HCT116 (cell line): ENCODE measurements around the gene ACADS.

Source experiments
- EZH2 ChIP-seq: fragments of 200-600 bp; sonication (generic); IDR thresholded peaks from 2 replicates; pipeline ENCODE4 v1.6.1; 2017; ENCODE audit warnings: antibody characterized with exemption, mixed run types
- TF ChIP-seq, protein P1 (sequence below), 3 experiments: fragments of 200-600 bp in 1 of 3; sonication (generic) in 1 of 3; IDR thresholded peaks in 2 of 3; conservative IDR thresholded peaks in 1 of 3; 2 replicates each; pipeline ENCODE4 v1.5.1; 2012 to 2017; ENCODE audit warnings: low read depth in 2 of 3, low read length in 2 of 3, antibody characterized with exemption in 1 of 3, borderline replicate concordance in 1 of 3, control low read depth in 1 of 3, mild to moderate bottlenecking in 1 of 3, mixed read lengths in 1 of 3, mixed run types in 1 of 3, moderate library complexity in 1 of 3; ENCODE audit not compliant: insufficient read depth in 1 of 3
- TF ChIP-seq, protein P2 (sequence below): IDR thresholded peaks from 2 replicates; pipeline ENCODE4 v1.6.1; 2012

DNA sequence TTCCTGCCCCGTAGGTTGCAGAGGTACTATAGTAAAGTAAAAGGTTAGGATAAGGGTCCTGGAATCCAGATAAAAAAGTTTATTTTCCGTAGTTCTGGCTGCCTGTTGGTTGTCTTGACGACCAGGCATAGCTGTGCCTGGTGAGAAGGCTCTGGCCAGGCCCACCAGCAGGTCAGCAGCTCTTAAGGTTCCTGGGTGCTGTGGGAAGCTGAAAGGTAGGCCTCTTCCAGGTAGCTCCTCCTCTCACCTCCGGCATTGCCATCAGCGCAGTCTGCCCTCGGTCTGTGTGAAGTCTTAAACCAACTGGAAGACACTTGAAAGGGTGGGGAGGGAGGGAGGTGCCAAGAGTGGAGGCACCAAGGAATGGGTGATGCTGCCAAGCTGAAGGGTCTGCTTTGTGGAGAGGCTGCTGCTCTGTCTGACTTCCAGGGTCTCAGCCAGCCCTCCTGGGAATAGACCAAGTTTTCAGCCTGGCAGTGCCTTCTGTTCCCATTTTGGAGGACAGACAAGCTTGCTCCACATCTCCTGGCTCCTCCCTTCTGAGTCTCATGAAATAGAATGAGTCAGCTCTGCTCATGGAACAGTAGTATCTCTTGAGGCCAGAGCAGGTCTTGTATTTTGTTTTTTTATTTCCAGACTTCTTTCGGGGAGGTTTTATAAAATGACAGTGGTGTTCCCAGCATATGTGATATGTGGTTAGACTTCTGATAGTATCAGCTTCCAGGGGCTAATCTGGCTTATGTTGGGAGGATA, 5.2 kb upstream of the ACADS start:
- TF ChIP-seq, protein P1, sequence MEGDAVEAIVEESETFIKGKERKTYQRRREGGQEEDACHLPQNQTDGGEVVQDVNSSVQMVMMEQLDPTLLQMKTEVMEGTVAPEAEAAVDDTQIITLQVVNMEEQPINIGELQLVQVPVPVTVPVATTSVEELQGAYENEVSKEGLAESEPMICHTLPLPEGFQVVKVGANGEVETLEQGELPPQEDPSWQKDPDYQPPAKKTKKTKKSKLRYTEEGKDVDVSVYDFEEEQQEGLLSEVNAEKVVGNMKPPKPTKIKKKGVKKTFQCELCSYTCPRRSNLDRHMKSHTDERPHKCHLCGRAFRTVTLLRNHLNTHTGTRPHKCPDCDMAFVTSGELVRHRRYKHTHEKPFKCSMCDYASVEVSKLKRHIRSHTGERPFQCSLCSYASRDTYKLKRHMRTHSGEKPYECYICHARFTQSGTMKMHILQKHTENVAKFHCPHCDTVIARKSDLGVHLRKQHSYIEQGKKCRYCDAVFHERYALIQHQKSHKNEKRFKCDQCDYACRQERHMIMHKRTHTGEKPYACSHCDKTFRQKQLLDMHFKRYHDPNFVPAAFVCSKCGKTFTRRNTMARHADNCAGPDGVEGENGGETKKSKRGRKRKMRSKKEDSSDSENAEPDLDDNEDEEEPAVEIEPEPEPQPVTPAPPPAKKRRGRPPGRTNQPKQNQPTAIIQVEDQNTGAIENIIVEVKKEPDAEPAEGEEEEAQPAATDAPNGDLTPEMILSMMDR (IDR thresholded peaks at IDR 0.05 in 2 of 3, conservative IDR thresholded peaks at IDR 0.05 in 1 of 3; ENCODE audit: borderline replicate concordance in 1 of 3, insufficient read depth in 1 of 3, low read depth in 2 of 3, low read length in 2 of 3), result no peak
- TF ChIP-seq, protein P2, sequence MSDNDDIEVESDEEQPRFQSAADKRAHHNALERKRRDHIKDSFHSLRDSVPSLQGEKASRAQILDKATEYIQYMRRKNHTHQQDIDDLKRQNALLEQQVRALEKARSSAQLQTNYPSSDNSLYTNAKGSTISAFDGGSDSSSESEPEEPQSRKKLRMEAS, result no peak
- TF ChIP-seq EZH2, result no peak
